Breast epithelium (tissue), 4 donors: ENCODE data around the gene ASB10. TPM values are rescaled to one million over a fixed set of nuclear protein-coding genes. Genes with fewer than 3 reads are reported as not detected.

ENCODE experiments used
- DNase-seq, 2 donors: peaks; one replicate each; pipeline ENCODE4 v3.0.0-alpha.2; 2019; ENCODE audit warnings: low spot score in 2 of 2
- H3K27ac ChIP-seq, 2 donors: fragments of 200-600 bp; sonication (generic) in 1 of 2; one replicate each; pipeline ENCODE4 v1.5.1; 2016 to 2019; ENCODE audit warnings: mild to moderate bottlenecking in 1 of 2
- H3K27me3 ChIP-seq, 2 donors: fragments of 200-600 bp; sonication (generic) in 1 of 2; one replicate each; pipeline versions ENCODE4 v1.5.1 to v1.6.0; 2017 to 2019; ENCODE audit warnings: control low read depth in 1 of 2, mild to moderate bottlenecking in 1 of 2
- H3K36me3 ChIP-seq: fragments of 200-600 bp; one replicate; pipeline ENCODE4 v1.5.1; 2019
- H3K4me1 ChIP-seq, 2 donors: fragments of 200-600 bp; sonication (generic); one replicate each; pipeline ENCODE4 v1.5.1; 2016 to 2019; ENCODE audit warnings: control low read depth in 1 of 2
- H3K4me3 ChIP-seq, 3 donors: fragments of 200-600 bp; sonication (generic); 1 replicate in 2 of 3; 2 replicates in 1 of 3; pipeline ENCODE4 v1.5.1; 2016 to 2019; ENCODE audit warnings: mild to moderate bottlenecking in 3 of 3, moderate library complexity in 2 of 3
- H3K9me3 ChIP-seq, 2 donors: fragments of 200-600 bp; sonication (generic) in 1 of 2; one replicate each; pipeline ENCODE4 v1.5.1; 2016 to 2019; ENCODE audit warnings: control low read depth in 1 of 2
- CTCF ChIP-seq, 3 donors: fragments of 450-650 bp; IDR thresholded peaks; one replicate each; pipeline ENCODE4 v1.5.1; 2016 to 2017; ENCODE audit warnings: antibody characterized with exemption in 3 of 3, mild to moderate bottlenecking in 3 of 3, moderate library complexity in 3 of 3
- POLR2A ChIP-seq: fragments of 450-650 bp; IDR thresholded peaks from one replicate; pipeline ENCODE4 v1.6.1; 2016; ENCODE audit warnings: antibody characterized with exemption, mild to moderate bottlenecking, moderate library complexity
- POLR2AphosphoS5 ChIP-seq, 3 donors: sonication (generic); formaldehyde crosslinking; IDR thresholded peaks; one replicate each; pipeline ENCODE4 v1.6.1; 2017; ENCODE audit warnings: antibody characterized with exemption in 3 of 3
- intact Hi-C: fragments of 100-400 bp; cut with DNase I; formaldehyde crosslinking; loops from one replicate; pipeline ENCODE4 v1.15.1; 2023; ENCODE audit warnings: low total_unique reads
- total RNA-seq, 3 donors: library from RNA; depleted of rRNA; stranded (reverse); fragments of >200 nt; gene quantifications; one replicate each; pipeline ENCODE4 v1.1.0, GENCODE V29; 2016

The ASB10 gene
- total RNA-seq, 3 donors from 2014 or later, result not detected

- H3K4me1 ChIP-seq, result peaks cover 4 to 12% of the 10 kb centered on the region in 2 donors
- no peaks in the 10 kb centered on the region for H3K27me3 ChIP-seq
- TF ChIP-seq POLR2AphosphoS5 (IDR thresholded peaks at IDR 0.05) (no peak), CTCF (IDR thresholded peaks at IDR 0.05) (no peak), POLR2A (no peak)
- DNase-seq, result no peak
- H3K4me3 ChIP-seq, result peak overlapping the region; percentile 71 to 83 (median 76)
- H3K27ac ChIP-seq, result peak overlapping the region; percentile 72 to 85
- no peaks in the 10 kb centered on the region for H3K9me3 ChIP-seq
- H3K36me3 ChIP-seq, result peaks cover under 1% of the 10 kb centered on the region
- intact Hi-C loops, result no loop called here
These were observed 41.2 kb upstream of the ASB10 start for GRCh38 chr7:151228024-151228866.

DNA sequence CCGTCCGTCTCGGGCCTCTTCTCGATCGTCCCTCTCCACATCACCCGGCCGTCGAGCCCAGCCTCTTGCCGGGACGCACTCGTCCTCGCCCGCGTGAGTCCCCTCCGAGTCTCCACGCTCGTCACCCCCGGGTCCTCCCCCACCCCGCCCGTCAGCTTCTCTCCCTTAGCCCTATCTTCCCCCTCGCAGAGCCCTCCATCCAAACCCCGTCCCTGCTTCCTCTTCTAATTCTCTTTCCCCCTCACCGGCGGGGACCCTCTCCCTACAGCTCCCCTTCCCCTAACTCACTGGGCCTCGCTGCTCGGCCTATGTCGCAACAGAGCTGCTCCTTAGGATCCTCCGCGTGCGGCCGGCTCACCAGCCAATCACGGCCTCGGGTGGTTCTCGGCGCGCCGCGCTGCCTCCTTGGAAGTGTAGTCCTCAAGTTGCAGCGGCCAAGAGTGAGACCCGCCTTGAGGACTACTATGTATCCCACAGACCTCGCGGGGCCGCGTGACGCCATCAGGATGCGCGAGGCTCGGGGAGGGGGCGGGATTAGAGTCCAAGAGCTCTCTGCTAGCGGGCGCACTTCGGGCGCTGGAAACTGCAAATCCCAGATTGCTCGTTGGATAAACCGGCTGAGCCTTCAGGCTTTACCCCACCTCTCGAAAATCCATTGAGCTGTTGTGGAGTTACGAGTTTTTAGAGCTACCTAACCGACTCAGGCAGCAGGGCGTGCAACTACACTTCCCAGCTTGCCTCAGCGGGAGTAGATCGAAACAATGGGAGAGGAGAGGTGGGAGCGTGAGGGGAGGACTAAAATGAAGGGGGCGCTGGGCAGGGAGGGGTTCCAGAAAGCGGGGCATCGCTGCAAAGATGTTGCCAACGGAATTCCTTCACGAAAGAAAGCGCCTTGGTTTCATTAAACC, 40.1 kb upstream of the ASB10 start, which contains the start of gene ABCF2:
Gene ABCF2, minus strand, starts transcription at position 331 of the 908 bp plus-strand sequence. CDS start 747 bp downstream, outside the sequence.
- Histone ChIP-seq H3K4me3 (peak within 1 kb of the TSS; percentile 71 to 83 (median 76)), H3K36me3 (peaks cover 7% of the 10 kb centered on the region), H3K27me3 (no peaks in the 10 kb centered on the region), H3K27ac (peak within 1 kb of the TSS; percentile 72 to 85), H3K4me1 (peaks cover 4 to 10% of the 10 kb centered on the region in 2 donors), H3K9me3 (no peaks in the 10 kb centered on the region)
- intact Hi-C loops, result no loop called here
- peak; percentile 99 for DNase-seq
- TF ChIP-seq CTCF (IDR thresholded peaks at IDR 0.05) (no peak), POLR2AphosphoS5 (IDR thresholded peaks at IDR 0.05) (peak; percentile 72 to 84 (median 79)), POLR2A (peak; percentile 10)

GRCh38 chr7:151226560-151226874, 39.5 kb upstream of the ASB10 start:
- Histone ChIP-seq H3K4me3 (peak overlapping the region; percentile 71 to 83 (median 76)), H3K27ac (peak overlapping the region; percentile 72 to 85), H3K9me3 (no peaks in the 10 kb centered on the region), H3K4me1 (peaks cover 2 to 10% of the 10 kb centered on the region in 2 donors), H3K27me3 (no peaks in the 10 kb centered on the region), H3K36me3 (peaks cover 7% of the 10 kb centered on the region)
- no peak for DNase-seq
- intact Hi-C loops, result no loop called here
- TF ChIP-seq POLR2AphosphoS5 (IDR thresholded peaks at IDR 0.05), result no peak
- TF ChIP-seq POLR2A, result no peak
- TF ChIP-seq CTCF (IDR thresholded peaks at IDR 0.05), result no peak

DNA sequence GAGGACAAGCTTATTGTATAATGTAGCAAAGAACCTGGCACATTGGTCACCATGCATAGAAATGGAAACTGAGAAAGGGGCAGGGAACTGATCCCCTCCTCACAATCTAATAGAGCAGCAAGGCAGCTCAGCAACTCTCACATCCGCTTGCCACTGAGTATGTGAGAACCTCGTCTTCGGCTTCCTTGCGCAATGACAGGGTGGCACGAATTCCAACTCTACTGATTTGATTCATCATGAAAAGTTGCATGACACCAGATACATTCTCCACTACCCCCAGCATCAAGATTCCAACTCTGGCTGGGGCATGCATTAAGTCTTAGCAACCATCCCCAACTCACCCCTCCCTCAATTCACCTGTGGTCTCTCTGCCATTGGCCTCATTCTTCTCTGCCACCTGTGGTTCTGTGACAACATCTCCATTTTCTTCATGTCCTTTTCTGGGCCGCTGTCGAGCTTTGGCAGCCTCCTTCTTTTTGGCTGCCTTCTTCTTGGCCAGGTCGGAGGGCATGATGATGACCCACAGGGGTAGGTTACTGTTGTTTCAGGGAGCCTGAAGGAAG, 39.0 kb upstream of the ASB10 start:
- intact Hi-C loops, result no loop called here
- no peak for DNase-seq
- H3K9me3 ChIP-seq, result no peaks in the 10 kb centered on the region
- TF ChIP-seq CTCF (IDR thresholded peaks at IDR 0.05), result no peak
- TF ChIP-seq POLR2A, result no peak
- no peak for TF ChIP-seq POLR2AphosphoS5 (IDR thresholded peaks at IDR 0.05)
- H3K27me3 ChIP-seq, result no peaks in the 10 kb centered on the region
- H3K4me3 ChIP-seq, result peak overlapping the region; percentile 71 to 83 (median 76)
- peaks cover 7% of the 10 kb centered on the region for H3K36me3 ChIP-seq
- H3K4me1 ChIP-seq, result peaks cover 0 to 10% of the 10 kb centered on the region in 2 donors
- no peak overlapping the region for H3K27ac ChIP-seq
